ENCODE measurements around the gene LSP1.

- TF ChIP-seq CTCF (IDR thresholded peaks at IDR 0.05) (no peak), POLR2AphosphoS5 (IDR thresholded peaks at IDR 0.05) (no peak), POLR2A (IDR thresholded peaks at IDR 0.05) (no peak)
Measured at GRCh38 chr11:1852877-1853276, at the start of gene LSP1.
